K562 (cell line): Measurements from ENCODE around the gene MEF2B. TPM values are rescaled to one million over a fixed set of nuclear protein-coding genes. Genes with fewer than 3 reads are reported as not detected.

Experiments used
- ATAC-seq: fragments of 200-7000 bp; cut with Tn5 transposase; 3 replicates; pipeline ENCODE4 v1.9.1; 2020; ENCODE audit warnings: moderate library complexity
- BruUV-seq: library from RNA; stranded (reverse); fragments of 400-500 nt; replicated peaks from 2 replicates; lab custom pipeline; 2021; lab: Mats Ljungman, UMichigan
- CTCF ChIA-PET: fragments of 300-600 bp; formaldehyde crosslinking; extraction: SDS; loops from one replicate; lab custom pipeline; 2021; ENCODE audit warnings: low intra/inter-chr PET ratio; lab: Yijun Ruan, JAX
- POLR2A ChIA-PET: fragments of 300-600, 350-650 bp; sonication (Branson Sonifier 250); formaldehyde crosslinking; extraction: SDS; loops from one replicate; lab custom pipeline; 2021; ENCODE audit warnings: antibody characterized with exemption, inconsistent platforms; lab: Yijun Ruan, JAX
- DNase-seq, 4 experiments: peaks; one replicate each; pipeline versions ENCODE4 v3.0.0 to v3.0.0-alpha.2; 2011 to 2018; ENCODE audit warnings: low spot score in 3 of 4, mixed read lengths in 3 of 4; ENCODE audit errors: extremely low read depth in 1 of 4
- FAIRE-seq: peaks from 2 replicates; lab custom pipeline; 2011; peaks lifted over from hg19 to GRCh38; lab: Jason Lieb, UNC
- H2AFZ ChIP-seq: 2 replicates; pipeline ENCODE4 v1.6.0; 2011; ENCODE audit warnings: low read depth, low read length, control low read depth, inconsistent platforms
- H3K27ac ChIP-seq: fragments of 200-600 bp; 3 replicates; pipeline ENCODE4 v1.8.0; 2011; ENCODE audit warnings: low read depth, mild to moderate bottlenecking, control low read depth, inconsistent platforms, low read length, moderate library complexity, mixed read lengths; ENCODE audit errors: extremely low read depth
- H3K27me3 ChIP-seq, 2 experiments: fragments of 300-600 bp in 1 of 2; 2 replicates in 1 of 2; 3 replicates in 1 of 2; pipeline versions ENCODE4 v1.6.0 to v1.8.0; 2011; ENCODE audit warnings: inconsistent platforms in 2 of 2, low read length in 2 of 2, mild to moderate bottlenecking in 1 of 2, mixed read lengths in 1 of 2, moderate library complexity in 1 of 2; ENCODE audit not compliant: control insufficient read depth in 2 of 2, insufficient read depth in 2 of 2
- H3K36me3 ChIP-seq: fragments of 300-600 bp; 3 replicates; pipeline ENCODE4 v1.8.0; 2011; ENCODE audit warnings: mild to moderate bottlenecking, low read length, inconsistent platforms; ENCODE audit not compliant: control insufficient read depth, insufficient read depth
- H3K4me1 ChIP-seq, 2 experiments: fragments of 200-600 bp in 1 of 2; replicated peaks in 1 of 2; 2 replicates in 1 of 2; 3 replicates in 1 of 2; pipeline versions ENCODE4 v1.5.1 to v1.8.0; 2011; ENCODE audit warnings: inconsistent platforms in 2 of 2, low read length in 2 of 2, mild to moderate bottlenecking in 1 of 2, mixed read lengths in 1 of 2, moderate library complexity in 1 of 2; ENCODE audit not compliant: control insufficient read depth in 2 of 2, insufficient read depth in 2 of 2
- H3K4me2 ChIP-seq: 2 replicates; pipeline ENCODE4 v1.6.1; 2011; ENCODE audit warnings: low read length, control low read depth, inconsistent platforms, mixed read lengths; ENCODE audit not compliant: insufficient read depth
- H3K4me3 ChIP-seq: fragments of 200-600 bp; sonication (generic), shearing (Covaris generic); 2 replicates; pipeline ENCODE4 v1.5.1; 2016; ENCODE audit warnings: control low read depth, inconsistent platforms
- H3K79me2 ChIP-seq: fragments of 200-600 bp; 3 replicates; pipeline ENCODE4 v1.8.0; 2011; ENCODE audit warnings: low read length, inconsistent platforms; ENCODE audit not compliant: control insufficient read depth, insufficient read depth
- H3K9ac ChIP-seq, 2 experiments: 2 replicates each; pipeline versions ENCODE4 v1.6.0 to v1.6.1; 2011; ENCODE audit warnings: low read depth in 2 of 2, low read length in 2 of 2, control low read depth in 1 of 2, inconsistent platforms in 1 of 2, mild to moderate bottlenecking in 1 of 2, mixed read lengths in 1 of 2; ENCODE audit not compliant: insufficient read depth in 1 of 2
- H3K9me1 ChIP-seq: one replicate; pipeline ENCODE4 v1.6.0; 2011; ENCODE audit warnings: inconsistent platforms, mild to moderate bottlenecking, low read length, moderate library complexity; ENCODE audit not compliant: control insufficient read depth, insufficient read depth
- H3K9me3 ChIP-seq: replicated peaks from 2 replicates; pipeline ENCODE4 v1.5.1; 2011; ENCODE audit warnings: low read depth, low read length, inconsistent platforms; ENCODE audit not compliant: control insufficient read depth, insufficient read depth
- H4K20me1 ChIP-seq: replicated peaks from 2 replicates; pipeline ENCODE4 v1.6.1; 2011; ENCODE audit warnings: low read length, inconsistent platforms, mixed read lengths; ENCODE audit not compliant: control insufficient read depth, insufficient read depth
- CHD1 ChIP-seq: fragments of 200-600 bp; sonication (generic); IDR thresholded peaks from one replicate; pipeline ENCODE4 v1.6.1; 2012; ENCODE audit warnings: mild to moderate bottlenecking, moderate library complexity, low read length, inconsistent platforms
- CREB3 ChIP-seq: fragments of 450-650 bp; conservative IDR thresholded peaks from 2 replicates; pipeline ENCODE4 v1.6.1; 2016; ENCODE audit warnings: missing genetic modification characterization, low read depth, mild to moderate bottlenecking, missing compliant biosample characterization, moderate library complexity
- CREBBP ChIP-seq: IDR thresholded peaks from one replicate; pipeline ENCODE4 v1.6.1; 2012; ENCODE audit warnings: low read depth, mild to moderate bottlenecking, control low read depth, inconsistent platforms, low read length
- EHMT2 ChIP-seq: fragments of 450-650 bp; IDR thresholded peaks from 2 replicates; pipeline ENCODE4 v1.6.1; 2018; ENCODE audit warnings: antibody characterized with exemption
- ELF2 ChIP-seq: fragments of 250-450 bp; sonication (Bioruptor Pico); IDR thresholded peaks from 2 replicates; pipeline ENCODE4 v1.5.0; 2021; ENCODE audit warnings: mild to moderate bottlenecking
- ELK1 ChIP-seq: sonication (generic); formaldehyde crosslinking; IDR thresholded peaks from 2 replicates; pipeline ENCODE4 v1.8.1; 2022; ENCODE audit warnings: missing genetic modification reagents
- GTF2B ChIP-seq: IDR thresholded peaks from 2 replicates; pipeline ENCODE4 v1.6.1; 2011; ENCODE audit not compliant: insufficient read length; ENCODE audit errors: extremely low read depth
- HMBOX1 ChIP-seq: sonication (generic); IDR thresholded peaks from 2 replicates; pipeline ENCODE4 v1.6.1; 2016
- MTA3 ChIP-seq: fragments of 450-650 bp; formaldehyde crosslinking; IDR thresholded peaks from 2 replicates; pipeline ENCODE4 v1.6.1; 2017; ENCODE audit warnings: mild to moderate bottlenecking, borderline replicate concordance
- SP1 ChIP-seq: sonication (generic); formaldehyde crosslinking; IDR thresholded peaks from 2 replicates; pipeline ENCODE4 v1.8.1; 2022; ENCODE audit warnings: mild to moderate bottlenecking, missing genetic modification reagents
- SRSF9 ChIP-seq: fragments of 200-400 bp; formaldehyde crosslinking; IDR thresholded peaks from 2 replicates; pipeline ENCODE4 v1.6.1; 2017; ENCODE audit warnings: low read depth, low read length, borderline replicate concordance
- ZBTB11 ChIP-seq, 3 experiments: fragments of 200-800 bp in 1 of 3; fragments of 250-450 bp in 1 of 3; fragments of 450-650 bp in 1 of 3; sonication (Bioruptor Pico) in 1 of 3; sonication (Bioruptor generic) in 1 of 3; formaldehyde crosslinking in 1 of 3; IDR thresholded peaks; 2 replicates each; pipeline versions ENCODE4 v1.6.1 to v1.8.0; 2016 to 2022; ENCODE audit warnings: mild to moderate bottlenecking in 2 of 3, missing genetic modification characterization in 2 of 3, missing compliant biosample characterization in 1 of 3, moderate library complexity in 1 of 3
- ZNF77 ChIP-seq: fragments of 250-450 bp; sonication (Bioruptor Pico); IDR thresholded peaks from 2 replicates; pipeline ENCODE4 v1.5.0; 2020
- ZNF778 ChIP-seq: fragments of 450-650 bp; formaldehyde crosslinking; IDR thresholded peaks from 2 replicates; pipeline ENCODE4 v1.4.0; 2020; ENCODE audit warnings: mild to moderate bottlenecking, moderate library complexity
- WGBS: fragments of 100-300 bp; shearing (Covaris generic); methylation state at CpG from one replicate; pipeline ENCODE4 v1.1.6; 2016; ENCODE audit warnings: low coverage, mixed read lengths; ENCODE audit not compliant: insufficient coverage; ENCODE audit errors: missing lambda C conversion rate; 5-methylcytosine and 5-hydroxymethylcytosine counted together
- in situ Hi-C: fragments of 300-500 bp; cut with MboI; formaldehyde crosslinking; loops from 4 replicates; pipeline ENCODE4 v1.15.0; 2018; ENCODE audit warnings: inconsistent platforms, mixed read lengths
- intact Hi-C: fragments of 100-400 bp; cut with micrococcal nuclease; formaldehyde crosslinking; loops from 2 replicates; pipeline ENCODE4 v1.14.2; 2022
- polyA plus RNA-seq, 8 experiments: library from polyadenylated mRNA; depleted of rRNA in 4 of 8; stranded (reverse) in 5 of 8; unstranded in 3 of 8; fragments of >200 nt; fragmentation: Nextera tagmentation in 2 of 8; fragmentation: Illumina TruSeq in 1 of 8; extraction: Ambion mirVana in 2 of 8; extraction: Trizol in 1 of 8; gene quantifications; 2 replicates each; pipeline versions ENCODE4 v1.2.1 to v1.2.3, GENCODE V29; 2011 to 2014; ENCODE audit warnings: inconsistent platforms in 1 of 8, missing spikeins in 1 of 8
- total RNA-seq, 7 experiments: library from RNA; depleted of rRNA in 6 of 7; stranded (reverse); fragments of >200 nt in 6 of 7; fragmentation: Illumina TruSeq in 2 of 7; extraction: Trizol in 2 of 7; gene quantifications; 2 replicates each; pipeline versions ENCODE4 v1.2.1 to v1.2.3, GENCODE V29; 2011 to 2021; ENCODE audit warnings: low replicate concordance in 1 of 7

MEF2B gene
- total and polyA plus RNA-seq, 9 of the 15 experiments (the other 6 are each of a cell fraction or from before 2014, with no cell fraction given), result 0.14 to 1.9 (median 0.71) TPM; not detected in 3

- POLR2A ChIA-PET, result interaction anchor here (0.6 to 1.5 kb wide), 5 partner anchors 15 to 845 kb away, joined by 3 to 4 read pairs (median 3); no protein-coding TSS in a partner anchor
- in situ Hi-C loops, result loop anchor here (5.0 kb wide), 1 partner anchor 80 kb away; no protein-coding TSS in a partner anchor
- peaks cover 15 to 35% of the 10 kb centered on the region in 2 experiments for H3K4me1 ChIP-seq
- peak overlapping the region; percentile 92 to 95 for H3K9ac ChIP-seq
- peak overlapping the region; percentile 91 for H3K27ac ChIP-seq
- no peaks in the 10 kb centered on the region for H3K9me1 ChIP-seq
- CTCF ChIA-PET, result interaction anchor here (0.6 kb wide), 1 partner anchor 157 kb away, joined by 3 read pairs; no protein-coding TSS in a partner anchor
- peak overlapping the region; percentile 90 for H3K4me3 ChIP-seq
- H3K4me2 ChIP-seq, result peak overlapping the region; percentile 84
- intact Hi-C loops, result loop anchor here (2.0 to 5.0 kb wide), 5 partner anchors 35 to 240 kb away; partner anchors contain the start of genes CERS1, COPE, DDX49 and MEF2B
- FAIRE-seq, result no peak
- peaks cover 3% of the 10 kb centered on the region; the same call in 1 of the 2 replicates for H4K20me1 ChIP-seq
- 0% methylated on average over 14 of the region's 25 CpGs for WGBS
- peaks cover 48% of the 10 kb centered on the region for H3K79me2 ChIP-seq
- H3K9me3 ChIP-seq, result no peaks in the 10 kb centered on the region
- TSS peak; percentile 75 for BruUV-seq
- peak; percentile 31 for ATAC-seq
- H3K36me3 ChIP-seq, result peaks cover 15% of the 10 kb centered on the region
- no peaks in the 10 kb centered on the region; a peak in 1 of 5 replicates for H3K27me3 ChIP-seq
- peak; percentile 26 to 47 (median 30) for DNase-seq
- peak overlapping the region; percentile 78 for H2AFZ ChIP-seq
- TF ChIP-seq MTA3, result no peak
- no peak for TF ChIP-seq CREBBP
- TF ChIP-seq SRSF9, result no peak
- no peak for TF ChIP-seq ZBTB11 (CRISPR knock-in tag; IDR thresholded peaks at IDR 0.05)
- TF ChIP-seq EHMT2, result no peak
- peak; percentile 40 for TF ChIP-seq CHD1
- TF ChIP-seq SP1 (CRISPR knock-in tag), result peak; percentile 4; the same call in 1 of the 2 replicates
- no peak for TF ChIP-seq CREB3 (tag)
- TF ChIP-seq ELK1 (CRISPR knock-in tag), result no peak
- no peak for TF ChIP-seq ZNF77 (CRISPR knock-in tag)
- TF ChIP-seq HMBOX1, result no peak
- TF ChIP-seq ZNF778 (CRISPR knock-in tag), result no peak
- no peak for TF ChIP-seq GTF2B
- no peak for TF ChIP-seq ELF2
These were observed 32.4 kb downstream of the MEF2B start for GRCh38 chr19:19137556-19138108.
